Right kidney (tissue), 9 donors: Measurements from ENCODE around the gene INTS7.

Experiments used
- DNase-seq: peaks from one replicate; pipeline ENCODE4 v3.0.0-alpha.2; 2016
- long read RNA-seq, 8 donors: transcript quantifications; one replicate each; lab custom pipeline, GENCODE V29; 2026

The INTS7 gene, protein sequence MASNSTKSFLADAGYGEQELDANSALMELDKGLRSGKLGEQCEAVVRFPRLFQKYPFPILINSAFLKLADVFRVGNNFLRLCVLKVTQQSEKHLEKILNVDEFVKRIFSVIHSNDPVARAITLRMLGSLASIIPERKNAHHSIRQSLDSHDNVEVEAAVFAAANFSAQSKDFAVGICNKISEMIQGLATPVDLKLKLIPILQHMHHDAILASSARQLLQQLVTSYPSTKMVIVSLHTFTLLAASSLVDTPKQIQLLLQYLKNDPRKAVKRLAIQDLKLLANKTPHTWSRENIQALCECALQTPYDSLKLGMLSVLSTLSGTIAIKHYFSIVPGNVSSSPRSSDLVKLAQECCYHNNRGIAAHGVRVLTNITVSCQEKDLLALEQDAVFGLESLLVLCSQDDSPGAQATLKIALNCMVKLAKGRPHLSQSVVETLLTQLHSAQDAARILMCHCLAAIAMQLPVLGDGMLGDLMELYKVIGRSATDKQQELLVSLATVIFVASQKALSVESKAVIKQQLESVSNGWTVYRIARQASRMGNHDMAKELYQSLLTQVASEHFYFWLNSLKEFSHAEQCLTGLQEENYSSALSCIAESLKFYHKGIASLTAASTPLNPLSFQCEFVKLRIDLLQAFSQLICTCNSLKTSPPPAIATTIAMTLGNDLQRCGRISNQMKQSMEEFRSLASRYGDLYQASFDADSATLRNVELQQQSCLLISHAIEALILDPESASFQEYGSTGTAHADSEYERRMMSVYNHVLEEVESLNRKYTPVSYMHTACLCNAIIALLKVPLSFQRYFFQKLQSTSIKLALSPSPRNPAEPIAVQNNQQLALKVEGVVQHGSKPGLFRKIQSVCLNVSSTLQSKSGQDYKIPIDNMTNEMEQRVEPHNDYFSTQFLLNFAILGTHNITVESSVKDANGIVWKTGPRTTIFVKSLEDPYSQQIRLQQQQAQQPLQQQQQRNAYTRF
- long read RNA-seq, donor 1, full-length matches to known transcripts: 1 of 1 reads
- long read RNA-seq, donor 1, partial matches to known transcripts: 0 of 1 reads
- long read RNA-seq, donor 1, other reads (novel, unspliced or antisense): 0 of 1 reads
- long read RNA-seq, donor 2, full-length matches to known transcripts: 2 of 2 reads
- long read RNA-seq, donor 2, partial matches to known transcripts: 0 of 2 reads
- long read RNA-seq, donor 2, other reads (novel, unspliced or antisense): 0 of 2 reads
- long read RNA-seq, donor 3, full-length matches to known transcripts: 3 of 3 reads
- long read RNA-seq, donor 3, partial matches to known transcripts: 0 of 3 reads
- long read RNA-seq, donor 3, other reads (novel, unspliced or antisense): 0 of 3 reads
- long read RNA-seq, donor 4, full-length matches to known transcripts: 1 of 1 reads
- long read RNA-seq, donor 4, partial matches to known transcripts: 0 of 1 reads
- long read RNA-seq, donor 4, other reads (novel, unspliced or antisense): 0 of 1 reads
- long read RNA-seq, donor 5, full-length matches to known transcripts: 2 of 2 reads
- long read RNA-seq, donor 5, partial matches to known transcripts: 0 of 2 reads
- long read RNA-seq, donor 5, other reads (novel, unspliced or antisense): 0 of 2 reads
- long read RNA-seq, donor 6, full-length matches to known transcripts: 1 of 1 reads
- long read RNA-seq, donor 6, partial matches to known transcripts: 0 of 1 reads
- long read RNA-seq, donor 6, other reads (novel, unspliced or antisense): 0 of 1 reads
- long read RNA-seq, donor 7: 0 reads
- long read RNA-seq, donor 8, full-length matches to known transcripts: 2 of 2 reads
- long read RNA-seq, donor 8, partial matches to known transcripts: 0 of 2 reads
- long read RNA-seq, donor 8, other reads (novel, unspliced or antisense): 0 of 2 reads

DNA sequence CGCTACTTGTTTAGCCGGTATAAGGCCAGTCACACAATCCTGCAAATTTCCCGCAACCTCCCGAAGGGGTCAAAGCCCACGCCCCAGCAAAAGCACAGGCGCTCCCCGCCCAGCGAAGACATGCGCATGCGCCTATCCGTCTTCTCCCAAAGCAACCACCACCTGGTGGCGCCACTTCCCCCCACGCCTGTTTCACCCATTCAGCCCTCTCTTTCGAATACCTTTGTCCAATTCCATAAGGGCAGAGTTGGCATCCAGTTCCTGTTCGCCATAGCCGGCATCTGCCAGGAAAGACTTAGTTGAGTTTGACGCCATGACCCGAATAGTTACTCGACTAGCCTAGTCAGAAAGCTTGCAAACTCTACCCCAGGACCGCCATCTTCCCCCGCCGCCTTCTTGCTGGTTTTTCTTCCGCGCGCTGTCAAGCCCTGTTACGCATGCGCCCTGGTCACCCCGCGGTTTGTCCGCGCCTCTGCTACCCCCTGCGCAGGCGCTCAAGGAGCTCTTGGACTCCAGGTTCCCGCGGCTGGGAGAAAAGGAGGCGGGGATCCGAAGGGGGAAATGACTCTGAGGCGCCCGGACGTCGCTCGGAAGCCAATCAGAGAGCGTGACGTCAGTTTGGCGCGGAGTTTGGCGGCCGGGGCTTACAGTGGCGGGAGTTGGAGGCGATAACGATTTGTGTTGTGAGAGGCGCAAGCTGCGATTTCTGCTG lies at the start of gene INTS7, which contains the start of gene DTL:
INTS7 (minus strand) TSS at position 435 of the 712 bp plus-strand sequence; CDS start at position 315, 120 bp downstream.
DTL (plus strand) TSS at position 626 of the 712 bp plus-strand sequence. CDS start 143 bp downstream, outside the sequence.
- DNase-seq: peak; percentile 100

DNA sequence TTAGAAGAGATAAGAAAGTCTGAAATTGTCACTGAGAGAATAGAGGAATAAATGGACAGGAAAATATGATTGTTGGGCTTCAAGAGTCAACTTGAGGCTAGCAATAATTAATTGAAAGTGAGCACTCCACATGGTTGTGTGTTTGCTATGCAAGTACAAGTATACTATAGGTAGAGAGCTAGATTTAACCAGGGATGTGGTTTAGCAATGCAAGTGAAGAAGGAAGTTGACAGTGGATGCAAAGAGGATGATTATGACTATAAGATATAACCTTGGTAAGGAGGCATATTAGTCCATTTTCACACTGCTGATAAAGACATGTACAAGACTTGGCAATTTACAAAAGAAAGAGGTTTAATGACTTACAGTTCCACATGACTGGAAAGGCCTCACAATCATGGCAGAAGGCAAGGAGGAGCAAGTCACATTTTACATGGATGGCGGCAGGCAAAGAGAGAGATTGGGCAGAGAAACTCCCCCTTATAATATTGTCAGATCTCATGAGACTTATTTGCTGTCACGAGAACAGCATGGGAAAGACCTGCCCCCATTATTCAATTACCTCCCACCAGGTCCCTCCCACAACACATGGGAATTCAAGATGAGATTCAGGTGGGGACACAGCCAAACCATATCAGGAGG lies 47.5 kb upstream of the INTS7 start:
- DNase-seq: no peak

DNA sequence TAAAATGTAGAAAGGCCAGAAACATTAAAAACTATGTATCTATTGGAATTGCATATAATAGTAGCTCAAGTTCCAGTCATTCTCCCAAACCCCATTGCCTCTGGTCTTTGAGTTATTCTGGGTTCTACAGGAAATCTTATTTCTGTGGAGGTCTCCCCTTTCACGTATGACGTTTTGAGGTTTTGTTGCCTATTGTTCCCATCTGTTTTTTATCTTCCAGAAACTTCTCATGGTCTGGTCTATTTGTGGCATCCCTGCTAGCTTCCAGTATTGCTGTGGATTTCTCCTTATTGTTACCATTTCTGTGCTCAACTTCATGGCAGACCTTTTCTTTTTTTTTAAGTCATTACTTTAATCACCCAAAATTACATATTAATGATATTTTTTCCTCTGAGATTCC lies 43.5 kb upstream of the INTS7 start:
- DNase-seq: no peak

DNA sequence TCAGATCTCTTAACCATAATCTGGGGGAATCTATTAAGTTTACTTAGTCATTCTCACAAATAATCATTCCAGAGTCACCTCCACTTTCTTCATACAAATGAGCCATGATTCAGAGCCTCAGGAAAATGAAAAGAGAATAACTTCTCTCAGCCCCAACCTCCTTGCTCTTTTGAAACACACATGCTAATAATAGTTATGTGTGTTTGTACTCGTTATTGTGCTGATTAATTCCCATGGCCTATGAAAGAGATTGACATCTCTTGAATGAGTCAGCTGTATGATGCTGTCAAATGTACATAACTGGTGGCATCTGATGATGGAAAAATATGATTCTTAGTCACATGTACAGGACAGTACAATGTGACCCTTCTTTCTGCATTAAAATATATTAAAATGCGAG lies 41.7 kb upstream of the INTS7 start:
- no peak for DNase-seq

- DNase-seq: no peak
These were observed 39.5 kb upstream of the INTS7 start for GRCh38 chr1:212074856-212075255.

GRCh38 chr1:212074313-212074712 lies 39.0 kb upstream of the INTS7 start:
- no peak for DNase-seq

DNA sequence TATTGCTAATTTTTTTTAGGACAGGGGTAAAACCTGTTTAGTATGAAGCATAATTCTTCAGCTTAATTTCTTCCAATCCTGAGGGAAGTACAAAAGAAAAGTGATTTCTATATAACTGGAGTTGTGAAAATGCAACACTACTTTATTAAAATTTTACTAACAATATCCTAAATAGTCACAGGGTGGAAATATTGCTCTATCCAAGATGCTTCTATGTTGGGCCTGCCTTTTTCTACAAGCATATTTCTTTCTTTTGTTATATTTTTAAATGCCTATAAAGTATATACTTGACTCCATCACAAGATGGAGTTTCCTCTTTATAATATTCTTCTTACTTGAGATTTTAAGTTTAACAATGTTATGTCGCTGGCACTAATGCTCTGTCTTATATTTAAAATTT lies 38.1 kb upstream of the INTS7 start:
- no peak for DNase-seq

DNA sequence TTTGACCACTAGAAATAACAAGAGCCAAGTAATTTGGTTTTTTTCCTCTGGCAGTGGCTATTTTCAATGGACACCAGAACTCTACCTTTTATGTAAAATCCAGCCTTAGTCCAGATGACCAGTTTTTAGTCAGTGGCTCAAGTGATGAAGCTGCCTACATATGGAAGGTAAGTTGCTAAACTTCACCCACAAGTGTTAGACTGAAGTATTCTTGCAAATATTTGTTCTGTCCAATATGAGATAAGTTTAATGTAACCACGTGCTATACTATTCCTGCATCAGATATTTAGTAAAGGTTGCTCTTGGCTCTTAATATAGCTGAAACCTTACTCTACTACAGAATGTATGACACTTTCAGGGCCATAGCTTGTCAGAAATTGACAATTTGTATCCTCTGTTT lies 36.7 kb upstream of the INTS7 start:
- DNase-seq: no peak

GRCh38 chr1:212070720-212071302 lies 35.5 kb upstream of the INTS7 start:
- peak; percentile 12 for DNase-seq

- no peak for DNase-seq
These were observed 32.4 kb upstream of the INTS7 start for GRCh38 chr1:212067787-212068186.

DNA sequence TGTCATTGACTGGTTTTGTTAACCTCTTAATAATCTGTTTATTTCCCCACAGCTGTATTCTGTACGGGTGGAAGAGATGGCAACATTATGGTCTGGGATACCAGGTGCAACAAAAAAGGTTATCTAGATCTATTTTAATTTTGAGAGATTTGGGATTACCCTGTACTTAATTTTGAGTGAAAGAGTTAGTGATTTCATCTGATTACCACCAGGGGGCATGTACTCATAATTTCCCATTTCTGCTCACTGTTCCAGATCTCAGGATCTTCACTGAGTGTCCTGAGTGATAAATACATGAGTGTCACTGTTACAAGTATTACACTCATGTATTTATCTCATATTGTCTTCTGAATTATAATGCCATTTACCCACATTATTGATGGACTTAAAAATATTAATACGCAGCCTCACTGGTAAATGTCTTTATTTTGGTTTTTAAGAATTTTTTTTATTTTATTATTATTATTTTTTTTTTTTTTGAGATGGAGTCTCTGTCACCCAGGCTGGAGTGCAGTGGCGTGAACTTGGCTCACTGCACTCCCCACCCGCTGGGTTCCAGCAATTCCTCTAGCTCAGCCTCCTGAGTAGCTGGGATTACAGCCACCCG lies 27.6 kb upstream of the INTS7 start:
- peak; percentile 2 for DNase-seq

DNA sequence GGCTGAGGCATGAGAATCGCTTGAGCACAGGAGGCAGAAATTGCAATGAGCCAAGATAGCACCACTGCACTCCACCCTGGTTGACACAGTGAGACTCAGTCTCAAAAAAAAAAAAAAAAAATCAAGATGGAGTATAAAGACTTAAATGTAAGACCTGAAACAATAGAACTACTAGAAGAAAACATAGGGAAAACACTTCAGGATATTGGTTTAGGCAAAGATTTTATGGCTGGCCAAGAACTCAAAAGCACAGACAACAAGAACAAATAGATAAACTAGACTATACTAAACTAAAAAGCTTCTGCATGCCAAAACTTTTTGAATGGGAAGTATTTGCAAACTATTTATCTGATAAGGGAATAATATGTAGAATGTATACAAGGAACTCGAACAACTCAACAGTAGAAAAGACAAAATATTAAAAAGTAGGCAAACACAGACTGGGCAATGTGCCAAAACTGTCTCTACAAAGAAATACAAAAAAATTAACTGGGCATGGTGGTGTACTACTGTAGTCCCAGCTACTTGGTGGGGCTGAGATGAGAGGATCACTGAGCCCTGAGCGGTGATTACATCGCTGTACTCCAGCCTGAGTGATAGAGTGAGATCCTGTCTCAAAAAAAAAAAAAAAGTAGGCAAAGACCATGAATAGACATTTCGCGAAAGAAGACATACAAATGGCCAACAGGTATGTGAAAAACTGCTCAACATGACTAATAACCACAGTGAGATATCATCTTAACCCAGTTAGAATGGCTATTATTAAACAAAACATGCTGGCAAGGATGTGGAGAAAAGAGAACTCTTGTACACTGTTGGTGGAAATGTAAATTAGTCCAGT lies 25.5 kb upstream of the INTS7 start:
- no peak for DNase-seq

- DNase-seq: no peak
These were observed 20.0 kb upstream of the INTS7 start for GRCh38 chr1:212055333-212055732.

GRCh38 chr1:212053993-212054392 lies 18.6 kb upstream of the INTS7 start:
- no peak for DNase-seq

- DNase-seq: no peak
These were observed 10.6 kb upstream of the INTS7 start for GRCh38 chr1:212045981-212046380.

DNA sequence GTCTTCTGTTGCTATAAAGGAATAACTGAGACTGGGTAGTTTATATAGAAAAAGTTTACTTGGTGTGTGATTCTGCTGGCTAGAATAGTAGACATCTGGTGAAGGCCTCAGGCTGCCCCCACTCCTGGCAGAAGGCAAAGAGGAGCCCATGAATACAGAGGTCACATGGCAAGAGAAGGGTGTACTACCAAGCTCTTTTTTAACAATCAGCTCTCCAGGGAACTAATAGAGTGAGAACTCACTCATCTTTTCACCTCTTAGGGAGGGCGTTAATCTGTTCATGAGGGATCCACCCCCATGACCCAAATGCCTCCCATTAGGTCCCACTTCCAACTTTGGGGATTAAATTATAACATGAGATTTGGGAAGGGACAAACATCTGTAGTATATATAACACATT lies 9.5 kb upstream of the INTS7 start:
- no peak for DNase-seq

DNA sequence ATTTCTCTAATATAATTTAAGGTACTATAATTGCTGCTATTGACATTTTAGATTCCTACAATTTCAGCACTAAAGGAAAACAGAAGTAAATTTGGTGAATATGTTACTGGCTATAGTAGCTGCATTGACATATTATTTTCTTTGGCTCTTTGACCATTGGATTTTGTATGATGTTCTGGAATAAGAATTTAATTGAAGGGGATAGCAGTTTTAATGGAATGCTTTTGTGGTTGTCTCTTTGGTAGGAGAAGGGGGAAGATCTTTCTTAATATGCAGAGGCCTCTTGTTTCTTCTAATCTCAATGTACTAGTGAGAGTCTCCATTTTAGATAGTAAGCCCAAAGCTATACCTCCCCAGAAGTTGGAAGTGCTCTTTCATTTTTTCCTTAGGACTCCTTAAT lies 7.1 kb upstream of the INTS7 start:
- no peak for DNase-seq
